Measurements from ENCODE around the gene RBBP4. TPM values are rescaled to one million over a fixed set of nuclear protein-coding genes. Genes with fewer than 3 reads are reported as not detected.

RBBP4 gene
- total RNA-seq: 99.5 and 138 TPM in 2 replicates

GRCh38 chr1:32650752-32651460 lies at the start of gene RBBP4:
Gene RBBP4, plus strand, starts transcription at chr1:32651208. Its CDS starts 99 bp downstream, at chr1:32651307.

GRCh38 chr1:32650248-32650751 lies 708 bp upstream of the RBBP4 start, which contains the start of gene ZBTB8OS:
Gene ZBTB8OS, minus strand, starts transcription at chr1:32650550. Its CDS starts 21 bp downstream, at chr1:32650529.

GRCh38 chr1:32702599-32703478 lies 51.8 kb downstream of the RBBP4 start, which contains the start of gene SYNC:
Gene SYNC, minus strand, starts transcription at chr1:32702770. Its CDS starts 110 bp downstream, at chr1:32702660.

Other genes with a start within 250 kb of the RBBP4 start
- gene ZBTB8B, start 186.1 kb upstream of the RBBP4 start, total RNA-seq: not detected in 2 replicates
- gene ZBTB8A, start 111.8 kb upstream of the RBBP4 start, total RNA-seq: 6.7 and 10.4 TPM in 2 replicates
- gene ZBTB8OS, start 658 bp upstream of the RBBP4 start, total RNA-seq: 20.5 and 32.6 TPM in 2 replicates
- gene SYNC, start 51.6 kb downstream of the RBBP4 start, total RNA-seq: 8.3 and 18.8 TPM in 2 replicates
- gene YARS1, start 166.2 kb downstream of the RBBP4 start, total RNA-seq: 135 and 187 TPM in 2 replicates
- 13.4 and 33.7 TPM in 2 replicates for gene S100PBP, start 166.4 kb downstream of the RBBP4 start, total RNA-seq
- 0.21 TPM in 1 of 2 replicates, not detected in the other for gene FNDC5, start 219.7 kb downstream of the RBBP4 start, total RNA-seq
- gene HPCA, start 235.3 kb downstream of the RBBP4 start, total RNA-seq: not detected in 2 replicates